ENCODE measurements around the gene BCAR1.
"Not testable (repeated sequence)": the region's sequence is repeated elsewhere in the genome, so short reads cannot be mapped to it uniquely, and the experiment has no call there.

Gene BCAR1

DNA sequence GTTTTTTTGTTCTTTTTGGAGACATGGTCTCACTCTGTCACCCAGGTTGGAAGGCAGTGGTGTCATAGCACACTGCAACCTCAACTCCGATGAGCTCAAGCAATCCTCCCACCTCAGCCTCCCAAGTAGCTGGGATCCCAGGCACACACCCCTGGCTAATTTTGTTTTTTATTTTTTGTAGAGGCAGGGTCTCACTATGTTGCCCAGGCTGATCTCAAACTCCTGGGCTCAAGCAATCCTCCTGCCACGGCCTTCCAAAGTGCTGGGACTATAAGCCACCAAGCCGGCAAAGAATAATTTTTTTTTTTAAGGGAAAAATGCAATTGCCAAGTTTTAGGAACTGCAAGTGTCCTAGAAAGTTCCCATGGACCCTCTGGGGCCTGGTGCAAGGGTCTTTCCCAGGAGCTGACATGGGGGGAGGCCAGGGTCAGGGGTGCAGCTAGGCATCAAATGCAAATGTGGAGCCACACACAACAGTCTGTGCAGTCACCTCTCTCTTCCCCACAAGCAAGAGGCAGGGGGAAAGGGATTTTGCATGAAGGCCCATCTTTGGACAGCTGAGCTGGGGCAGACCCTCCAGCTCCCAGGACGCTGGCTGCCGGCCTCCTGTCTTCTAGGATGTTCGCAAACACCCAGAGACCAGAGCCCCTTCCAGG, 20.1 kb upstream of the BCAR1 start:
- DNase-seq (ENCODE audit: low read depth): no peak

DNA sequence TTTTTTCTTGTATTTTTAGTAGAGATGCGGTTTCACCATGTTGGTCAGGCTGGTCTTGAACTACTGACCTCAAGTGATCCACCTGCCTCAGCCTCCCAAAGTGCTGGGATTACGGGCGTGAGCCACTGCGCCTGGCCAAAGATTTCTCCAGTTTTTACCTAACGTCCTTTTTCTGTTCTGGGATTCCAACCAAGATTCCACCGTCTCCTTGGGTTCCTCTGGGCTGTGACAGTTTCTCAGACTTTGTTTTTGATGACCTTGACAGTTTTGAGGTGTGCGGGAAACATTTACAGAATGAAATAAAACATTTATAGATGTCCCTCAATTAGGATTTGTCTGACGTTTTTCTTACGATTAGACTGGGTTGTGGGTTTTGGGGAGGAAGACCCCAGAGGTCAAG, 17.9 kb upstream of the BCAR1 start:
- not testable (repeated sequence) for DNase-seq (ENCODE audit: low read depth)

DNA sequence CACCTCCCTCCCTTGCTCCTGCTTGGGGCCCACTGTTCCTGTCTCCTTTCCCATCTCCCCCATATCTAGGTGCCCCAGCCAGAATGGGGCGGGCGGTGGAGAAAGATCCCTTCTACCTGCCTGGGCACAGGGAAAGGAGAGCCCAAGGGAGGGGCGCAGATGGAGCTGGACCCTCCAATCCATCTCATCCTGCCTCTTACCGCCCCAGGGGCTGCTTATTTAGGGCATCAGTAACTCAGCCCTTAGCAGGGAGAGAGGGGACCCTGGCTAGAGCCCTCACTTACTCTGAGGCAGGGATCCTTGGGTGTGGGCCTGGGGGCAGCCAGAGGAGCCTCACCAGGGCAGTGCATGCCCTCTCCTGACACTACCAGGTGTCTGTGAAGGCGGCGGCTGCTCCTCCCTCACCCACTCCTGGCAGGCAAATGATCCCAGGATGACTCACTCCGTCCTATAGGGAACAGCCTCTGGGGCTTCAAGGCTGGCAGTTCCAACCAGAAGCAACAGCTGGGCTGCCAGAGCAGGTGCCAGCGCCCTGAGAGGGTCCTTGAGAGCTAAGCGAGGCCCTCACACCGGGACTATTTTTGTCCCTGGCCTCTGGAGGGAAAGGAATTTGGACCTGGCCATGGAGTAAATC, 16.3 kb upstream of the BCAR1 start:
- DNase-seq (ENCODE audit: low read depth): no peak

DNA sequence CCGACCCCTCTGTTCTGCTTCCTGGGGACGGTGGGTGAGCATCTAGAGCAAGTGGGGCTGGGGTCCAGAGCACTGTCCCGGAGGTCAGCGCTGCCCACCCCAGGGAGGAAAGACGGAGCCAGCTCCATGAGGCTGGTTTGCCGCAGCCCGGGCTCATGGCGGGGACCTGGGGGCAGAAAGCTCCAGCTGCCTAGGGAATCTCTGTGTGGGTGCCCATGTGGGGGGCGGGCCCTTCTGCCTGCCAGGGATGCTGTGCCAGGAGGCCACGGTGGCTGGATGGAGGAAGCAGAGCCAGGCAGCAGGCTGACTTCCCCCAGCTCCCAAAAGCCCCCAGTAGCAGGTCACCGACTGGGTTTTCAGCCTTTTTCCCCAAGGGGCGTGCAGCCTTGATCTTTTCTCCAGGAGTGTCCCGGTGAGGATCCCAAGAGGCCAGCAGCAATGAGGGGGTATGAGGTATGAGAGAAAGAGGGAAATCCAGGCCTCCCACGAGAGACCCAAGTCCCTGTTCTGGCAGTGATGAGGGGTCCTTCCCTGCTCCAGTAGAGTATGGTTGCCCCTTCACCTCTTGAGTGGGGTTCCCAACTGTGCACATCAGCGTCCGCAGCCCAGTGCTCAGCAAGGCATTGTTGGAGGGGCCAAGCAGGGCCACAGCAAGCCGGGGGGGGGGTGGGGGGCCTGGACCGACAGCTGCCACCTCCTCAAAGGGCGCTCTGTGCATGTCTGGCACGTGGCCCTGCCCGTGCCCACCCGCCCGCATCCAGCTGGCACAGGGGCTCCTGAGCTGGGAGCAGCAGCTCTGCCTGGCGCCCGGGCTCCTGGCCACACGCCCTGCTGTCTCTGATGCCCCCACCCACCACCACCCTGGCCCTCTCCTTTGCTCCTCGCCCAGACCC, 15.6 kb upstream of the BCAR1 start:
- no peak for DNase-seq (ENCODE audit: low read depth)

DNA sequence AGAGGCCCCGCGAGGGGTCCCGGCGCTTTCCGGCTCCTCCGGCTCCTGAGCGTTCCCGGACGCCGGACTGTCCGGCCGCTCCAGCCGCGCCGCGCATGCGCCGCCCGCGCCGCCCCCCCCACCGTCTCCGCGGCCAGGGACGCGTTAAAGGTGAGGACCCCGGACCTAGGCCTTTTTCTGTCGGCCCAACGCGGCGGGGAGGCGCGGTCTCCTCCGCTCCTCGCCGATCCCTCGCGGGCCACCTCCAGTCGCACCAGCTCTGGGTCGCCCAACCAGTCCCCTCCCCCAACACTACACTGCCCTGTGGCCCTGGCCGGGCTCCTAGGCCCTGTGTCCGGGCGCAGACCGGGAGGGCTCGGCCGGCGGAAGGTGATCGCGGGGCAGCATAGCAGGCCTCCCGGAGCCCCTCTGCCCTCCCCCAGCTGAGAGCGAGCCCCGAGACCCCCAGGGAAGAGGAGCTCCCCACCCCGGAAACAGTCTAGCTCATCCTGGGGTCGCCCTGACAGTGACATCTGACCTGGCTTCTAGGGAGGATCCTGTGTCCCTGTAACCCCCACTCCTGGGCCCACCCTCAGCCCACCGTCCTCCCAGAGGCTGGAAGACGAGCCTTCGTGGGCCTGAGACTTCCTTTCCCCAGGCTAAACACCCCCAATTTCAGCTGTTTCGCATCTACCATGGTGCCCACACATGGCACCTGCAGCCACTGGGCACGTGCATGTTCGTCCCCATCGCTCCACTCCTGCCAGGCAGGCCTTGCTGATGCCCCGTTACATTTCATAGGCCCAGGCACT, 14.7 kb upstream of the BCAR1 start:
- DNase-seq (ENCODE audit: low read depth): no peak

DNA sequence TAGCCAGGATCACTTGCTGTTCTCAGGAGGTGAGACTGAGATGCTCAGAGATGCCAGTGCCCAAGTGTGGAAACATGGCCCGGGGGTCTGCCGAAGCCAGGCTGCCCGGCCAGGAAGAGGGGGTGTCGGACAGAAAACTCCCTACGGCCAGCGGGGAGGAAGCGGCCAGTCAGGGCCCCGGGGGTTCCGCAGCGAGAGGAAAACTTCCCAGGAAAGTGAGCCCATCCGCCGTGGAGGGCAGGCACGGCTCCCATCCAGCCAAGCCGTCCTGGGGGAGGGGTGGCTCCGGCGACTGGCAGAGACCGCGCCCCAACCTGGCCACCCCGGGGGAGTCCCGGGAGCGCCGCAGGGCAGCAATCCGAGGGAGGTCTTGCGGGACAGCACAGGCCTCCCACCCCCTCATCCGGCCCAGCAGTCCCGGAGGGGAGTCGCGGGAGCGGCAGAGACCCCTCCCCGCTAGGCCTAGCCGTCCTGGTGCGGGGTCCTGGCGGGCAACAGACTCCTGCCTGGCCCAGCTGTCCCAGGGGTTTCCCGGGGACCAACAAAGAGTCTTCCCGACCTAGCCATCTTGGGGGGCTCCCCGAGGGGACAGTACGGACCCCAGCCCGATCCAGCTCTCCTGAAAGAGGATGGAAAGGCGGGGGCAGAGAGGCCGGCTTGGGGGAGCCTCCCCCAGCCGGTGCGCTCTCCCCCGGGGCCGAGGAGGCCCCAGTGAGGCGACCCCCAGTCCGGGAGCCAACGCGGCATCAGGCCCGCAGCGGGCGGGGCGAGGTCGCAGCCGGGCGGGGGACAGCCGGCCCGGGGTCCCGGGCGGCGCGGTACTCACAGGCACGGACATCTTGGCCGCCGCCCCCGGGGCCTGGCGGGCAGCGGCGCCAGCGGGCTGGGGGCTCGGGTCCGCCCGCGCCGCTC, 13.8 kb upstream of the BCAR1 start:
- no peak for DNase-seq (ENCODE audit: low read depth)

DNA sequence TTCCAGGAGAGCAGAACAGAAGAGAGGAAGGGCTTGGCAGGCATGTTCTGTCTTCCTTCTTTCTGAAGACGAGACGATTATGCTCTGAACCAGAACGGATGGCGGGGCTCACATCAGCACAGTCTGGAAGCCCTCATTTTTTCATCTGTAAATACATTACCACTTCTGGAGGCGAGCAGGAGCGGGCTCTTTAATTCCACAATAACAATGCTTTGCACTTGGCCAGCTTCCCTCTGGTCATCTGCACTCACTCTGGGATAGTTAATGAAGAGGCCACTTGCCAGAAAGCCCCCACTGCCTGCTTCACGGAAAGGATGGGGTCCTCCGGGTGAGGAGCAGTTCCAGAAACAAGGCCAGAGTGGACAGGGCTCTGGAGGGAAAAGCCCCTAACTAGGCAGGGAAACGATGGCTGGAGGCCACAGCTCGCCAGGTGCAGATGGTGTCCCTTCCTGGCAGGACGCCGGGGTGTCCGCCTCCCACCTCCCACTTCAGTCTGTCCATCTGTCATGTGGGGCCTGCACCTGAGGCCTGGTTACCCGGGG, 13.1 kb upstream of the BCAR1 start:
- no peak for DNase-seq (ENCODE audit: low read depth)

DNA sequence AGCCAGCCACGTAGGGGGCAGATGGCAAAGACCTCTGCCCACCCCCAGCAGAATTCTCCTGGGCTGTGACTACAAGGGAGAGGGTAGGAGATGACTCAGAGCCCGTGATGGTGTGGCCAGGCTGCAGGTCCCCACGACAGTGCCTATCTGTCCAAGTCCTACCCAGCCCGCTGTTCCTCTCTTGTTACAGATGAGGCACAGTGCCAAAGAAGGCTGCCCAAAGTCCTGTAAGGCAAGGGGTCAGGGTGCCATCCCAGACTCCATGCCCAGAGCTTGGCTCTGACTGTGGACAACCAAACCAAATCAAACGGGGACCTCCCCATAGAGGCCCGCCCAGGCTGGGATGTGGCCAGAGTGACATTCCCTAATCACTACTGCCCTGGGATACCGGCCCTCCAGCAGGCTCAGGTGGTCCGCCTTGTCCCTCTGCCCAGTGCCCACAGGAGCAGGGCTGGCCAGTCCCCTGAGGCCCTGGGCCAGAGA, 12.6 kb upstream of the BCAR1 start:
- no peak for DNase-seq (ENCODE audit: low read depth)

DNA sequence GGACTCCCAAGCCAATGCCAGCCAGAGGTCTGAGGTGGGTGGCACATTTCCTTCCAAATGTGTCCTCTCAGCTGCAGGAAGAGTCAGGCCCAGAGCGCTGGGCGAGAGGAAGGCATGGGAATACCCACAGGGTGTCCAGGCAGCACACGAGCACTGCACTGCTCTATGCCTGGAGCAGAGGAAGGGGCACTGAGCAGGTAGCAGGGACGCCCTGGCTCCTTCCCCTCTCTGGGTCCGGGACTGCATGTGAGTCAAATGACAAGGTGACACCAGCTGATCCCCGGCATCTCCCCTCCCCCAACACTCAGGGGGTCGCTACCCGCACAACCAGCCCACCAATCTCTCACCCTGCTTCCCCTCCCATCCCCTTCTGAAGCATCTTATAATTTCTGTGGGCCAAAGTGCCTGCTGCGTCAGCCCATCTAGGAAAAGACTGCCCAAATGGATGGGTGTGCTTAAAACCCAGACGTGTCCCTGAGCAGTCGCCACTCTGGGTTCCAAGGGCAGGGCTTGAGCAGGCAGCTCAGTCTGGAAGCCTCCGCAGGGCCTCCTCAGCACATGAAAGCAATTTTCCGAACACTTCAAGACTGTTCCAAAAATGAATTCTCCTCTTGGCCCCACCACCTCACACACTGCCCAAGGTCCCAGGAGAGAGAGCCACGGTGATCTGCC, 12.0 kb upstream of the BCAR1 start:
- no peak for DNase-seq (ENCODE audit: low read depth)

DNA sequence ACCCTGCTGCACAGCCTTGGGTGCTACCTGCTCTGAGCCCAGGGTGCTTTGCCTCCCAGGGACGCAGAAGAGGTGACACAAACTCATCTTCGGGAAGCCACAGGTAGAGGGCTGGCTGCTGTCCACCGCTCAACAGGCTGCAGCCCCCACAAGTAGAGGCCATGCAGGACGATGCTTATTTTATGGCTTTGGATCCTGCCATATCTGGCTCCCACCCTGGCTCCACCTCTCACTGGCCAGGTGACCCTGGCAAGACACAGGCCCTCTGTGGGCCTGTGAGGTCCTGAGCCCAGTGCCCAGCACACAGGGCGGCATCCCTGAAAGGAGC, 11.3 kb upstream of the BCAR1 start:
- DNase-seq (ENCODE audit: low read depth): no peak

DNA sequence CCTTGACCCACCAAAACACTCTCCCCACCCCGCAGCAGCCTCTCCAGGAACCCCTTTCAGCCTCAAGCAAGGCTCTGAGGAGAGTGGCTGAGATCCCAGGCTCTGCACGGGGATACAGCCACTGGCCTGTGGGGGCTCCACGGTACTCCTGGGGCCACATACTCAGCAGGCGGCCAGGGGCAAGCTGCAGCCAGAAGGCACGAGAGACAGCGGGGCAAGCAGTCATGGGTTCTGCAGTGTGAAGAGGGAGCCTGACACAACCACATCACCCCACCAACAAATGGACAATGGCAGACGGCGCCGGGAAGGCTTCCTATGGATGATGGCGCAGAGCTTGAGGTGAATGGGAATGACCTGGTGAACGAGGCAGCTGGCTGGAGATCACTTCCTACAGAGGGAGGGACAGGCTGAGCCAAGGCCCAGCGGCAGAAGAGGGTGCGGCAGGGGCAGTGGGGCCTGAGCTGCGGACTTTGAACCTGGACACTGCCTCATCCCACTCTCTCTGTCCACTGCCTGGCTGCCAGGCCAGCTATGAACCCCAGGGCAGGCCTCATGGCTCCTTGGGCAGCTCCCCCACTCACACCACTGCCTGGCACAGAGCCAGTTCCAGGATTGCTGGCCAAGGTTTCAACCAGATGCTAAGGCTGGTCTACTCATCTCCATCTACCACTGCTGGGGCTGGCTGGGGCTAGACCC, 10.8 kb upstream of the BCAR1 start:
- DNase-seq (ENCODE audit: low read depth): no peak

DNA sequence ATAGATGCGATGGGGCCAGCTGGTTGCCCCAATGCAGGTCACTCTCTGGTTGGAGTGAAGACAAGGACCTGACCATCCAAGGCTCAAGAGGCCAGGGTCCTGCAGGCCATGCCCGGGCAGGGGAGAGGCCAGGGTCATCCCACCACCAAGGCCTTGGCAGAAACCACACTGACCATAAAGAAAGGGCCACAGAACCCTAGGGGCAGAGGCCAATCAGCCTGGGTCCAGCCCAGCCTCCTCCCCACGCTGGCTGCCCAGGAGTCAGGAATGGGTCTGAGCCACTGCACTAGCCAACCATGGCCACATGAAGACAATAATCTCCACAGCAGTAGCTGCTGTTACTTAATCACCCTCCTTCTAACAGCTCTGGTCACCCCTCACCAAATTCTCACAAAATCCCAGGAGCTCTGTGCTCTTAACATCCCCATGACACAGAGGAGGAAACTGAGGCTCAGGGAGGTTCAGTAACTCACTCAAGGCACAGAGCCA, 10.2 kb upstream of the BCAR1 start:
- no peak for DNase-seq (ENCODE audit: low read depth)

DNA sequence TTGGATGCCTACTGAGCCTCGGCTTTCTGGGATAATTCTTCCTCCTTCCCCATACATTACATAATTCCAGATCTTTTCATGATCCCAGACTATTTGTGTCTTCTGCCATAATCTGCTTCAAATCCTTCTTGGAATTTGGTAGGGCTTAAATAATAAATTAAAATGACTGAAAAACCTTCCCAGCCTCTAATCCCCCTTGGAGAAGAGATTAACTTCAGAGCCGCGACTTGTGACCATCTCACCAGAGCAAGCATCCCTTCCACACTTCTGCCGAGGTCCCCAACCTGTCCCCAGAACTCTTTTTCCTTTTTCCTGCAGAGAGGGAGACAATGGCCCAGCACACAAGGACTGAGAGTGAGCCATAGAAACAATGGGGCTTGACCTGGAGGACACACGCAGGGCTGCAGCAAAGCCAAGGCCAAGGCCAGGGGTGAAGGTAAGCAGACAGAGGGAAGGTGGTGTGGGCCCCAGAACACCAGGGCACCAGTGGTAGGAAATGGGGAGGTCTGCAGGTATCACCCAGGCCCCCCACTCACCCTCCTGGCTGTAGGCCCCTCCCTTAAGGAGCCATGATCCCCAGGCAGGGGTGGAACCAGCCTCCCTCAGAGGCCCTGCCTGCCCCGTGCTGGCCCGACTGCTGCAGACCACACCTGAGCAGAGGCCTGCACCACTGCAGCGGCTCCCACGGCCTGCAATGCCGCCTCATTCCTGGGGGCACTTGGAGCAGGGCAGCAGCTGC, 9.6 kb upstream of the BCAR1 start:
- DNase-seq (ENCODE audit: low read depth): no peak

DNA sequence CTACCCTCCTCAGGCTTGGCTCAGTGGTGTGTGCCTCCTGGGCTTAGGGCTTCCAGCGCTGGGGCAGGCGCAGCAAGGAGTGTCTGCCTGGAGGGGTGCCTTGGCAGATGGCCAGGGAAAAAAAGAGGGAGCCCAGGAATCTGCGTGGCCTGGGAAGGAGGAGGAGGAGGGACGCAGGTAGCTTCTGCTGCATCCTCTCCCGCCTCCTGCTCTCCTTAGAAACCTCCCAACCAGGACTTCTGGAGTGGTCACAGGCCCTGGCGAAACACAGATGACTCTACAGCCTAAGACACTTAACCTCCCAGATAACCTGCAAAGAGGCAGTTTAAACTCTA, 7.3 kb upstream of the BCAR1 start:
- no peak for DNase-seq (ENCODE audit: low read depth)

DNA sequence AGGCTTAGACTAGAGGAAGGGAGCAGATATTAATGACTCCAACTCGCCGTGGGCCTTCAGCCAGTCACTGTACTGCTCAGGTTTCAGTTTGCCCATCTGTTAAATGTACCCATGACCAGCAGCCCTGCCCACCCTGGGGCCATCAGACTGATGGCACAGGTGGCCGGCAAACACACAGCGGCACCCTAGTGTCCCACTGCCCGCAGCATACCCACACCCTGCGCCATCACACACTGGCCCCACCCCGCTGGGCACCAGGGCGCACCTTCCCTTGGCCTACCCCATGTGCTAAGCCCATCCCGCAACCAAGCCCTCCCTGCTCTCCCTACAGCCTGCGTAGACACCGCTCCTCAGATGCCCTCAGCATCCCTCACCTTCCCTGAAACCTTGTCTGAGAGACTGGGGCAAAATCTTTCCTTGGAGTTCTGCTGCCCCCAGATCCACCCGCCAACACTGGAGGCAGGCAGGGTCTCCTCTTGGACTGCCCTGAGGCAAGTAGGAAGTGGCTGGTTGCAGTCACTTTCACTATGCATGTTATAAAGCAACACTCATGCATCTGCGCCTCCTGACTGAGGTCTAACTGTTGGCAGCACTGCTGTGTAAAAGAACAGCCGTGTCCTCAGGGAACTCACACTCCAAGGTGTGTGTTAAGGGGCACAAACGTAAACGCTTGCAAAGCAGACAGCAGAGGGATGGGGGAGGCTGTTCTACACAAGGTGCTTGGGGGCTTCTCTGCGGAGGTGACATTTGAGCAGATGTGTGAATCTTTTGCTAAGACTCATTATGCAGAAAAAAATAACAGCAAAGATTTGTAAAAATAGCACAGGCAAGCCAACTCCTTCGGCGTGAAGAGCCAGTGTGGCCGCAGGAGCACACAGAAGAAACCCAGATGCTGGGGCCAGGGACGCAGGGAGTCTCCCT, 6.7 kb upstream of the BCAR1 start:
- no peak for DNase-seq (ENCODE audit: low read depth)

DNA sequence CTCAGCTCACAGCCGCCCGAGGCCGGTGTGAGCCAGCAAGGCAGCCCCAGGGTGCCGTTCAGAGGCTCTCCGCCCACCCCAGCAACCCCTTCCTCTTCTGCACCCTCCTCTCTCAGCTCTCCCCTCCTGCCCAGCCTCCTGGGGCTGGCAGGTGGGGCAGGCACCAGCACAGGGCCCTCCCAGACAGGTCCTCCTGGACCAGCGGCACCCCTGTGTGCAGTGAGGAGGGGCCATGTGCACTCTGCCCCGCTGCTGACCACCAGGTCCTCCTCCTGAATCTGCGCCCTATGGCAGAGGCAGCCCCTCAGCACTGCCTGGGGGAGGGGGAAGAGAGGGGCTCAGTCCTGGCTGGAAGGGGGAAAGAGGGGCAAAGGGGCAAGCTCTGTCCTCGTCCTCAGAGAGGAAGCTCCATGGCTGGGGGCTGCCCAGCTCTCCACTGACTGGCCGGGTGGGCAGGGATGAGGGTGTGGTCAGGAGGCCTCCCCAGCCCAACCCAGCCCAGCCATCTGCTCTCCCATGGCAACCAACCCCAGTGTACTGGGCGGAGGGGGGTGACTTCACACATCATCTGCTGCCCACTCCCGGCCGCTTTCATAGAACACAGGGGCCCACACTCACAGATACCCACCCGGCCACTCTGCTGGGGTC, 5.4 kb upstream of the BCAR1 start:
- no peak for DNase-seq (ENCODE audit: low read depth)

DNA sequence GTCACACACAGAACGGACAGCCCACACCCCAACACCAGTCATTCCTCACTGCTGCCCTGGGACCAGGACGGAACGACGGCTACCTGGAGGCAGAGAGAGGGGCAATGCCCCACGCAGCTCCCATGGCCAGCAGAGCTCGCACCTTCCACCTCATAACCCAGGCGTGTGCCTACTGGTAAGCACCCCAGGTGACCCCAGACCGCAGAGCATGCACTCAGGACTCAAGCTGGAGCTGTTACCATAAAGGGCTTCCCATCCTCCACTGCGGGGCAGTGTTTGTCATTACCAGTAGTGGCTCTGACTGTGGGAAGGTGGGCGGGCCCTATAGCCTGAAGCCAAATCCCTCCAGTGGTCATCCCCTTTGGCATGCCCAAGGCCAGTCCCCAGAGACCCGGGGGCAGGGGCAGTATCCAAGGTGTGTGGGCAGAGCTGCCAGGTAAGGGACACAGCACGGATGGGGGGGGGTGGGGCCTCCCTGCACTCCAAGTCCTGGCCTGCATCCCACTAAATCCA, 4.7 kb upstream of the BCAR1 start:
- no peak for DNase-seq (ENCODE audit: low read depth)
